H4 (cell line): ENCODE results near the gene OR10H4. TPM values are rescaled to one million over a fixed set of nuclear protein-coding genes. Genes with fewer than 3 reads are reported as not detected.
"Not testable (repeated sequence)": the region's sequence is repeated elsewhere in the genome, so short reads cannot be mapped to it uniquely, and the experiment has no call there.

Experiments used
- DNase-seq: peaks from one replicate; pipeline ENCODE4 v3.0.0-alpha.2; 2015; ENCODE audit warnings: low spot score
- total RNA-seq: library from RNA; depleted of rRNA; stranded (reverse); fragments of >200 nt; shearing (Covaris generic); gene quantifications from 2 replicates; pipeline ENCODE4 v1.2.3, GENCODE V29; 2014; rRNA removed

The OR10H4 gene, protein sequence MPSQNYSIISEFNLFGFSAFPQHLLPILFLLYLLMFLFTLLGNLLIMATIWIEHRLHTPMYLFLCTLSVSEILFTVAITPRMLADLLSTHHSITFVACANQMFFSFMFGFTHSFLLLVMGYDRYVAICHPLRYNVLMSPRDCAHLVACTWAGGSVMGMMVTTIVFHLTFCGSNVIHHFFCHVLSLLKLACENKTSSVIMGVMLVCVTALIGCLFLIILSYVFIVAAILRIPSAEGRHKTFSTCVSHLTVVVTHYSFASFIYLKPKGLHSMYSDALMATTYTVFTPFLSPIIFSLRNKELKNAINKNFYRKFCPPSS
- not detected in 2 replicates for total RNA-seq

DNA sequence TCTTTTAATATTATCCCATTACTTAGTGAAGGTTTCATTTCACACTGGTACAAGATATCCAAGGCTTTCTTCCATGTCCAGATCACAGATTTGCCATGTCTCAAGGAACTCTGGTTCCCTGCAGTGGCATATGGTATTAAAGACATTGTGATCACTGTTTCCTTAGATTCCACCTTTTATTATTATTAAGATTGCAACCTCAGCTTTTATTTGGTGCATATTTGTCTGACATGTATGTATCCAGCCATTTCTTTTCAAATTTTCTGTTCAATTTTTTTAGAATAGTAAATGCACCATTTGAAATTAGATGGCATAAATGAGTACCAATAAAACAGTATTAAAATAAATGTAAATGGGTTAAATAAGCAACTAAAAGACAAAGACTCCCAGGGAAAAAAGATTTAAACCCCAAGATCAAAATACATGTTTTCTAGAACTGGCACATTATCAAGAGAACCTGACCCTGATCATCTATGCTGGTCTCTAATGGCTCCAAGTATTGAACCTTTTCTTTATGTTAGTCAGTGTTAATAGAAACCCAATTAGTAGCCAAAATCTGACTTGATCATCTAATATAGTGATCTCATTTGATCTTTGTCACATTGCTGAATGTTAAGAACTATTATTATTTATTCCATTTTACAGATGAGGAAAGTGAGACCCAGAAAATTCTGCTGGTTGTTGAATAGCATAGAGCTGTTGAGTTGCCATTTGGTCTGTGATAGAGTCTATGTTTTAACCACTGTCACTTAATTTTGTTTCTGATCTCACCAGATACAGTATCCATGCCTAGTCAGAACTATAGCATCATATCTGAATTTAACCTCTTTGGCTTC, at the start of gene OR10H4:
TSS of gene OR10H4 (plus strand) at position 786 of the 836 bp plus-strand sequence. CDS start at position 786, 0 bp downstream.
- DNase-seq = no peak

DNA sequence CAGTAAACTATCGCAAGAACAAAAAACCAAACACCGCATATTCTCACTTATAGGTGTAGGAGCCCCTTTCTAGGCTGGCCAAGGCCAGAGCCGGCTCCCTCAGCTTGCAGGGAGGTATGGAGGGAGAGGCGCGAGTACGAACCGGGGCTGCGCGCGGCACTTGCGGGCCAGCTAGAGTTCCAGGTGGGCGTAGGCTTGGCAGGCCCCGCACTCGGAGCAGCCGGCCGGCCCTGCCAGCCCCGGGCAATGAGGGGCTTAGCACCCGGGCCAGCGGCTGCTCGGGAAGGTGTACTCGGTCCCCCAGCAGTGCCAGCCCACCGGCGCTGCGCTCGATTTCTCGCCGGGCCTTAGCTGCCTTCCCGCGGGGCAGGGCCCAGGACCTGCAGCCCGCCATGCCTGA, 49.2 kb upstream of the OR10H4 start:
- DNase-seq = not testable (repeated sequence)

DNA sequence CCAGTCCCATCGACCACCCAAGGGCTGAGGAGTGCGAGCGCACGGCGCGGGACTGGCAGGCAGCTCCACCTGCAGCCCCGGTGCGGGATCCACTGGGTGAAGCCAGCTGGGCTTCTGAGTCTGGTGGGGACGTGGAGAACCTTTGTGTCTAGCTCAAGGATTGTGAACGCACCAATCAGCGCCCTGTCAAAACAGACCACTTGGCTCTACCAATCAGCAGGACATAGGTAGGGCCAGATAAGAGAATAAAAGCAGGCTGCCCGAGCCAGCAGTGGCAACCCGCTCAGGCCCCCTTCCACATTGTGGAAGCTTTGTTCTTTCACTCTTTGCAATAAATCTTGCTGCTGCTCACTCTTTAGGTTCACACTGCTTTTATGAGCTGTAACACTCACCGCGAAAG, 48.8 kb upstream of the OR10H4 start:
- not testable (repeated sequence) for DNase-seq

DNA sequence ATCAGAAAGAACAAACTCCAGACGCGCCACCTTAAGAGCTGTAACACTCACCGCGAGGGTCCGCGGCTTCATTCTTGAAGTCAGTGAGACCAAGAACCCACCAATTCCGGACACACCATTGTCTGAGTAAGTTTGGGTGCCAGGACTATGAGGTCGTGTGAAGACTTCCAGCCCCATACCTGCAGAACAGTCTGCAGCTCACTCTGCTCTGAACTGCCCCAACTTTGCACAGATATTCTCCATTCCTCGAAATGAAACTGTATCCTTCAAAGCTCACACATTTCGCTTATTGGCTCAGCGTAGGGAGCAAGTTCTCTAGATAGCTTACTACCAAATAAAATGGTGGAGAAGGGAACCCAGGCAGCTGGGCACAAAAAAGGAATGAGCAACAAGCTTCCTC, 48.3 kb upstream of the OR10H4 start:
- no peak for DNase-seq

DNA sequence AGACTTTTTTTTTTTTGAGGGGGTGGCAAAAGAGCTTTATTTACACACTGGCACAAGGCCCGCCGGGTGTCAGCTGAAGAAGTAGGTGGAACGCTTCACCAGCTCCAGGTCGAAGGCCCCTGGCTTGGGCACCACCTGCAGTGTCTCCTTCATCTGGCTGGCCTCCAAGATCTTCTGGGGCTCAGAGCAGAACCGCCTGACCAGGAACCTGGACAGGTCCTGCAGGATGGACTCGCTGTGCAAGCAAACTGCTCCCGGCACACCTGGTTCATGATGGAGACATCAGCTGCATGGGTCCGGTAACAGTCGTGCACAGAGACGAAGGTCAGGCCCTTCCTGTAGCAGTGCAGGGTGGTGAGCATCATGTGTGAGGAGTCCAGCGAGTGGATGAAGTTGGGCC, 46.6 kb upstream of the OR10H4 start:
- no peak for DNase-seq

DNA sequence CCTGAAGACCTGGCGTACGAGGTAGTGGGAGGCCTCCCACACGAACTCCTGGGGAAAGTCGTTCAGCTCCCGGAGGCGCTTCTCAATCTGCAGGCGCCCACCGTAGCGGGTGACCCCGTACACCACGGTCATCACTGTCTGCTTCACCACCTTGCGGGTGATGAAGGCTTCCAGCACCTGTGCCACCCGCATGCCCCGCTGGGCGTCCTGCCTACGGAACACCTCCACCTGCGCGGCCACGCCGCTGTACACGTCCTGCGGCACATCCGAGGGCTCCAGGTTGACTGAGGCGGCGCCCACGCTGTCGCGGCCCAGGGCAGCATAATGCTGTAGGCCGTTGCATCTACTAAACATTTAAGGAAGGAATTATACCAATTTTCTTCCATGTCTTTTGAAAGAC, 45.9 kb upstream of the OR10H4 start:
- DNase-seq = not testable (repeated sequence)

DNA sequence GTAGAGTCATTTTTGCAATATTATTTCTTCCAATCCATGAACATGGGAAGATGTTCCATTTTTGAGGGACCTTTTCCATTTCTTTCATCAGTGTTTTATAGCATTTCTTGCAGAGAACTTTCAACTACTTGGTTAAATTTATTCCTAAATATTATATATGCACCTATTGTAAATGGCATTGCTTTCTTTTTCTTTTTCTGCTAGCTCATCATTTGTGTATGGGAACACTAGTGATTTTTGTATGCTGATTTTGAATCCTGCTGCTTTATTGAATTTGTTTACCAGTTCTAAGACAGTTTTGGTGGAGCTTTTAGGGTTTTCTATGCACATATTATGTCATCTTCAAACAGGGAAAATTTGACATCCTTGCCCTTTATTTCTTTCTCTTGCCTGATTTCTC, 43.8 kb upstream of the OR10H4 start:
- DNase-seq = no peak

DNA sequence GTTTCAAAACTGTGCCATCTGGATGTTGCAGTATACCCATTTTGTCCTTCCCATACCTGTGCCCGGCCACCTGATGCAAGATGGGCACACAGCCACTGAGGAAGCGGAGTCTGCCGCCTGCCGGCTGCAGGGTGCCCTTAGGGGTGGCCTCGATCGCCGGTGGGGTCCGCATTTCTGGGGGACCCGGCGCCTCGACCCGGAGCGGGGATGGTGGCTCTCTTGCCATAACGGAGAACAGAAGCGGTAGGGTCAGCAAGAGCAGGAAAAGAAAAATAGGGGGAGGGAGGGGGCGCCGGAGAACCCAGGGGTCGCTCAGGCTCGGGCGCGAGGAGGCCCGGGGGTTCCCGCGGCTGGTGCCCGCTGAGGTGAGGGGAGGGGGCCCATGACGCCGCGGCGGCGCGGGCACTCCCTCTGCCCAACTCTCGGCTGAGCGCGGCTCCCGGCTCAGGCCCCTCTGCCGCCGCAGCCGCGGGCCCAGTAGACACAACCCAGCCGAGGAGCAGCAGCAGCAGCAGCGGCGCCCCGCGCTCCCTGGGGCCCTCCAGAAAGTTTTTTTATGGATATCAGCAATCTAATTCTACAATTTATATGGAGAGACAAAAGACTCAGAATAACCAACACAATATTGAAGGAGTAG, 37.1 kb upstream of the OR10H4 start:
- no peak for DNase-seq

DNA sequence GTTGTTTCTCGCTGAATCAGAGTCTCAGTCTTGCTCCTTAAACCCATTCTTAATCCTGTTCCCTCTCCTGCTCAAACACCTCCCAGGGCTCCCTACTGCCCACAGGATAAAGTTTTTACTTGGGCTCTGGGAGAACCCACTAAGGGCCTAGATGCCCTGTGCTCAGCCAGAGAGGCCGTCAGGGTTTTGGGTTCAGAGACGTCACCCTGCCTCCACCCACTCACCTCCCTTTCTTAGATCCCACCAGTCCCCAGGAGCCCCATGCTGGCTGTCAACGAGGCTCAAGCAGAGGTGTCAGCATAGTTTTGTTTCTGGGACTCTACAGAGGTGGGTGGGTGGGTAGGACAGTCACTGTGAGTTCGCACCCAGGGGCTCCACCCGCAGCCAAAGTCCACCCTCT, 35.4 kb upstream of the OR10H4 start:
- DNase-seq = no peak

DNA sequence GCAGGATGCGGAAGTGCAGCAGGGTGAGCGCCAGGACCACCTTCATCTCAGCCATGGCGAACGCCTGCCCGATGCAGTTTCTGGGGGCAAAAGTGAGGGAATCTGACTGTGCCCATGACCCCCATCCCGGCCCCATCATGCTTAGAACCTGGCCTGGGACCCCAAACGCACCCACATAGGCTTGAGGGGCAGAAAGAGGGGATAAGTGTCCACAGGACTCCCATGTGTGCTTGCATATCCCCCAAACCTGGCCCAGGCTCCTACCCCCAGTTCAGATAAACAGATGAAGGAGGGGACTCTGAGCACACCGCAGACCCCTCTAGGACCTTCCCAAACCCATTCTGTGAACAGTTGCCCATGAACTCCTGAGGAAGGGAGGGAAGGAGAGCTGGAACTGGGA, 35.0 kb upstream of the OR10H4 start:
- DNase-seq = no peak

DNA sequence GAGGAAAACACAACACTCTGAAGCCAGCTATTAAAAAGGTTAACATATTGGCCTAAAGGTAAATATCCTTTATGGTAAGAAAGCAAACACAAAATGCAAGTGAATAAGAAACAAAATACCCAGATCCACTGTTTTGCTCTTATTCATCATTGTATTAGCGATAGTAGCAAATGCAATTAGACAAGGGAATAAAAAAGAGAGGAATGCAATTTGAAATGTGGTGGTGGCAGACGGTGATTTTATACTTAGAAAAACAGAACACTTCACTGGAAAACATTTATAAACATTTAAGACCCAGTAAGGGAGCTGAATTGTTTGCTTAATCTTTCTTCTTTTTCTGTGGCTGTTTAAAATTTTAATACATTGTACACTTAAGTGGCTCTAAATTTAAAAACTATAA, 33.7 kb upstream of the OR10H4 start:
- no peak for DNase-seq

DNA sequence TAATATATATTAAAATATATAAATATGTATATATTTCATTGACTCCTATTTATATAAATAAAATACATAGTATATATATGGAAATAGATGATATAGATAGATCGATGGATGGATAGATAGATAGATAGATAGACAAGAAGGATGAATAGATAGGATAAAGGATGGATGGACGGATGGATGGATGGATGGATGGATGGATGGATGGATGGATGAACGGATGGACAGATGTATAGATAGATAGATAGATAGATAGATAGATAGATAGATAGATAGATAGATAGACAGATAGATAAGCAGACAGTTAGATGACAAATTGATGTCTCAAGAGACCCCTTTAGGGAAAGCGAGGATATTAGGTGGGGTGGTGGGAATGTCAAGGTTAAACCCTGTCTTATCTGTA, 29.6 kb upstream of the OR10H4 start:
- DNase-seq = no peak

DNA sequence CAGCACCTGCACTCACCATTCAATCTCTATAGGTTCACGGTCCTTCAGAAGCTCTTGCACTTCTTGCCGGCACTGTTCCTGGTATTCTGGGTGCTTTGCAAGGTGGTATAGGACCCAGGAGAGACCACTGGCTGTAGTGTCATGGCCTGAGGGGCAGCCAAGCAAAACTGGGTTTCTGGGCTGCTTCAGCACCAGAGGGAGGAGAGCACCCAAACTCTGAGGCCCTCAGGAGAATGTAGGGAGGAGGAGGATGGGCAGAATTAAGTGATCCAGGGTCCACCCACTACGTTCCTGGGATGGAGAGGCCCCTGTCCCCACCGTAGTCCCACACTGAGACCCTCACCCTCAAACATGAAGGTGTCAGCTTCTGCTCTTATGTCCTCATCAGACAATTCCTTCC, 26.8 kb upstream of the OR10H4 start:
- DNase-seq = no peak

DNA sequence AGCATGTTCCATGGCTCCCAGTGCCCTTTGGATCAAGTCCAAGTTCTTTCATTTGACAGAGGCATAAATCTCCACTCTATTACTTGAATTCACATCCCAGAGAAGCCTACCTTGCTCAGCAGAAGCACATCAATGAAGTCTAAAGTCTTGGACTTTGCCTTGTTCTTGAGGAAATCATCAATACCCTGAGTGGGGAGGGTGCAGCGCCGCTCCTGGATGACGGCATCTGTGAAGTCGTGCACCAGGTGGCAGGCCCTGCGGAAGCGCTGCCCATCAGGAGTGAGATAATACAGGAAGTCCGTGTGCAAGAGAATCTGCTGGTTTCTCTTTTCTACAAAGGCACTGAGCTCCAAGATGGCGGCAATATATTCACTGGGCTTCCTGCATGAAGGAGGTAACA, 25.1 kb upstream of the OR10H4 start:
- DNase-seq = peak; percentile 5

DNA sequence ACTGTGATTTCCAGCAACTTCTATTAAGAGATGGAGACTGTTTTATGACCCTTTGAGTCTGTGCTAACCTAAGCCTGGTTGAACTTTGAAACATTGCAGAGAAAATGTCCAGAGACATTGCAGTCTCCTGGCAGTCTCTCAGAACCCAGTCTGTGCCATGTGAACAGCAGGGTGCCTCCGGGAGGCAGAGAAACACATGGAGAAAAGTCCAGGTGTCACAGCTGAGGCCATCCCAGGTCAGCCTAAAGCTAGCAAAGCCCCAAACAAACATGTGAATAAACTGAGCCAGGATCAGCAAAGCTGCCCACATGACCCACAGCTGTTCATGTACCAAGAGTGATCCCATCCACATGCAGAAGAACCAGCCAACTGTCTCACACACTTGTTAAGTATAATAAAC, 22.3 kb upstream of the OR10H4 start:
- DNase-seq = peak; percentile 9

DNA sequence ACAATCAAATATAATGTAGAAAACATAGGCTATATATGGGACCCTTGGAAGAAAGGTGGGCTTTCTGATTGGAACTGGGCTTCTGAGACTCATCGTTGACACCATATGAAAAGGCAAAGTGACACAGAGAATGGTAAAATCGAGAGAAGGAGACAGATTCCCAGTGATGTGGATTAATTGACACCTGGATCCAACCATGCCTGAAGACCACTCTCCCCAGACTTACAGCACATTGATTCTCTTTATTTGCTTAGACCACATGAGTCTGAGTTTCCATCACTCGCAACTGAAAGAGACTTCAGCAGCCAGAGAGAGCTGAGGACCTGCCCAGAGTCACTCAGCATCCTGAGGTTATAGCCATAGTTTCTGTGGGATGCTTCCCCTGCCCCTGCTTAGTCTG, 20.5 kb upstream of the OR10H4 start:
- no peak for DNase-seq

DNA sequence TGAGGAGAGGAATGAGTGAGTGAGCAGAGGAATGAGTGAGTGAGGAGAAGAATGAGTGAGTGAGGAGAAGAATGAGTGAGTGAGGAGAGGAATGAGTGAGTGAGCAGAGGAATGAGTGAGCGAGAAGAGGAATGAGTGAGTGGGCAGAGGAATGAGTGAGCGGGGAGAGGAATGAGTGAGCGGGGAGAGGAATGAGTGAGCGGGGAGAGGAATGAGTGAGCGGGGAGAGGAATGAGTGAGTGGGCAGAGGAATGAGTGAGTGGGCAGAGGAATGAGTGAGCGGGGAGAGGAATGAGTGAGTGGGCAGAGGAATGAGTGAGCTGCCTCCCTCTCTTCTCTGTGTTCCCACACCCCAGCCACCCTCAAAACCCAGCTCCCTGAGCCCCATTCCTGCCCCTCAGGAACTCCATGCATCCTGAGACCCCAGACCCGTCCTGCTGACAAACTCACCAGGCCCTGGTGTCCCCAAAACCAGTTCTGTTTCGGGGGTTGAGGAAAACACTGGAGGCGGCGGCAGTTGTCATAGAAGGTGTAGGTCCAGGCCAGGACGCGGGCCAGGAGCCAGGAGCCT, 15.0 kb upstream of the OR10H4 start:
- DNase-seq = not testable (repeated sequence)

DNA sequence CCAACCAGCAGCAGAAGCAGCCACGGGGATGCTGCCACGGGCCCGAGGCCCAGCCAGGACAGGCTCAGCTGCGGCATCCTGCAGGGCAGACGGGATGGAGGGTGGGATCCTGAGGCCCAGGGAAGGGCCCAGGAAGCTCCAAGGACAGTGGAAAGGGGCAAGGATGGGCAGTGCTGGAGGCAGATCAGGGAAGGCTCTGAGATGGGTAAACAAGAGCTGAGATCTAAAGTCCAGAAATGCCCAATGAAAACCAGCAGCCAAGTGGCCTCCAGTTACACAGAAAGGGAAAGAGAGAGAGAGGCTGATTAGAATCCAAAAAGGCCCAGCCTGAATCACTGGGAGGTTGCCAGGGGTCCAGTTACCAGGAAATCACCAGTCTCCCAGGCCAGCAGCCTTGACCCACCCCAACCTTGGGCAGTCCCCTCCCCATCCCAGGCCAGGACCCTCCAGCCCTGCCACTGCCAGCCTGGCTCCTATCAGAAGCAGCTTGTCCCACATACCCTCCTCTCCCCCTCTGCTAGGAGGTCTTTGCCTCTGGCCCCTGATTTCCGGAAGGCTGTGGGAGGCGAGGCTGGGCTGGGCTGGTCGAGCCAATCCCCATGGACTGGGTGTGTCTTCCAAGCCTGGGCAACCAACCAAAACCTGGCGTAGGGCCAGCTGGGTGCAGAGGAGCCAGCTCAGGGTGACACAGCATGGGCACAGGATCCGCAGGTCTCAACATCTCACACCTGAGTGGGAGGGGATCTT, 14.3 kb upstream of the OR10H4 start, which contains the start of gene CYP4F11:
TSS of gene CYP4F11 (minus strand) at position 198 of the 747 bp plus-strand sequence. CDS start at position 77, 121 bp downstream.
- DNase-seq = peak; percentile 84

DNA sequence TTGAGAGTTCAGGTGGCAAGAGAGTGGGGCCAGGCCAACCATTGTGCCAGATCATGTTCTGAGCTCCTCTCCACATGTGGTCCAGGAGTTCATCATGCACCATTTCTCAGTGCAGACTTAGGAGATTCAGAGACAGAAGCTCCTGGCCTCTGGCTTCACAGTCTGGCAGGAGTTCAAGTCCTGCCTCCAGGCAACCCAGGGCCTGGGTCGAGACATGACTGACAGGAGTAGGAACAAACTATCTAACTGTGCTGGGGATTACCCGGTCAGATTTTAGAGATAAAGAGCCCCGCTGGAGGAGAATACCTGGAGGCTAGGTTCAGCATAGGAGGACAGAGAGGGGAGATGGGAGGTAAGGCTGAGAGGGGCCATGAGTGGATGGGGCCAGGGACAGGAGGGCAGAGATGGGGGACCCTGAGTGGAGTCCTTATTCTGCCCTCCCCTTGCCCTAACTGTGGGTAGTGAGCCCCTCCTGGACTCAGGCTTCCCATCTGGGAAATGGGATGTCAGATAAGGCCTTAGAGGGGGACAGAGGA, 13.6 kb upstream of the OR10H4 start:
- DNase-seq = peak; percentile 52

DNA sequence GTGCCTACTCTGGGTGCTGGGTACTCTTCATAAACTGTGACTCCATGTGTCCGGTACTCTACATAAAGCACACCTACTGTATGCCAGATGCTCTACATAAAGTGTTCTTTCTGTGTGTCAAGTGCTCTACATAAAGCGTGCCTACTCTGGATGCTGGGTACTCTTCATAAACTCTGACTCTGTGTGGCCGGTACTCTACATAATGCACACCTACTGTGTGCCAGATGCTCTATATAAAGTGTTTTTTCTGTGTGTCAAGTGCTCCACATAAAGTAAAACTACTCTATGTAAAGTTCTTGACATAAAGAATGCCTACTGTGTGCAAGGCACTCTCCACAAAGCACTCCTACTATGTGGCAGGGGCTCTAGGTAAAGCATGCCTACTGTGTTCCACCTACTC, 12.6 kb upstream of the OR10H4 start:
- no peak for DNase-seq

DNA sequence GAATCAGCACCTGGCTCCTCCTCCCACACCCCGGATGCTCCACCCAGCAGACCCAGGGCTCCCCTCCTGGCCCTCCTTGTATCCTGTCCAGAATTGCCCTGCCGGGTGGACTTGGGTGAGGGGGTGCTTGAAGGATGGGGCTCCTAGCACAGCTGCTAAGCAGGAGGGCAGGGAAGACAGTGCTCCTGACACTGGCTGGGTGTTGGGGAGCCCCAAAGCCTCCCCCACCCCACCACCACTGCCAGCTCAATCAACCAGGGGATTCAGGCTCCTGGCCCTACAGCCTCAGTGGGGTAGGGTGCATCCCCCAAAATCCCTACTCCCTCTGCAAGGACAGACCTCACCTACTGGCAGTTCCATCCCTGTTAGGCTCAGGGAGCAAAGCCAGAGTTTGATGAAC, 11.9 kb upstream of the OR10H4 start:
- DNase-seq = no peak
